GM18517 (cell line): Measurements from ENCODE around the gene JAK1.
"Not testable (repeated sequence)": the region's sequence is repeated elsewhere in the genome, so short reads cannot be mapped to it uniquely, and the experiment has no call there.

Experiments used
- ATAC-seq: cut with Tn5 transposase; IDR thresholded peaks from one replicate; pipeline ENCODE4 v1.9.1; 2021; ENCODE audit warnings: mild to moderate bottlenecking, moderate library complexity; ENCODE audit not compliant: unreplicated experiment

Gene JAK1

GRCh38 chr1:64844175-64844574 lies 122.2 kb downstream of the JAK1 start:
- no peak for ATAC-seq

DNA sequence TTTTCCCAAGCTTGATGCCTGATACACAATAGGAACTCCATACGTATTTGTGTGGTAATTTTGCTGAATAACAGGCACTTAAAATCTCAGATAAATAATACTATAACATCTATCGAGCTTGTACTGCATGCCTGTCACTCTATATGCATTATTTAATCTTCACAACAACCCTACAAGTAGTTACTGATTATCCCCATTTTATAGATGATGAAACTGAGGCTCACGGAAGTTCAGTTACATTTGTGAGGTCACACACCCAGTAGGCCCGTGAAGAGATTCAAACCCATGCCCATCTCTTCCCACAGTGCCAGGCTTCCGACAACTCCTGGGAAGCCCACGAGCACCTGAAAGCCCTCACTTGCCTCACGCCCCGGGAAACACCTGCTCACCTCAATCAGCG lies 122.7 kb downstream of the JAK1 start:
- no peak for ATAC-seq

DNA sequence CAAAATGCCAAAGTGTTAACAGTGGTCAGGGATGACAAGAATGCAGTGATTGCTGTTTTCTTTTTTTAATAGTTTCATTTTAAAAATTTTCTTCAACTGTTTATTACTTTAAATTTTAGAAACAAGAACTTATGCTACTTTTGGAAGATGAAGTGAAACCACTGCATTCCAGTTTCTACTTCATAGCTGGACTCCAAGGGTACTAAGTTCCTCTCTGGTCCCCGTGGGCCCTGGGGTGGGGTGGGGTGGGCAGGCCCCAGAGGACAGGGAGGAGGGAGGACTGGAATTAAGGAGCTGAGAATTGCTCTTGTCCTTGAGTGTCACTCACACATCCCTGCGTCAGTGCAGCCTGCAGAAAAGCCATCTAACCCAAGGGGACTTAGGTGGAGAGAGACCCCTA lies 124.1 kb downstream of the JAK1 start:
- no peak for ATAC-seq

GRCh38 chr1:64841330-64842065 lies 124.9 kb downstream of the JAK1 start:
- no peak for ATAC-seq

GRCh38 chr1:64839732-64840405 lies 126.5 kb downstream of the JAK1 start:
- ATAC-seq, result no peak

DNA sequence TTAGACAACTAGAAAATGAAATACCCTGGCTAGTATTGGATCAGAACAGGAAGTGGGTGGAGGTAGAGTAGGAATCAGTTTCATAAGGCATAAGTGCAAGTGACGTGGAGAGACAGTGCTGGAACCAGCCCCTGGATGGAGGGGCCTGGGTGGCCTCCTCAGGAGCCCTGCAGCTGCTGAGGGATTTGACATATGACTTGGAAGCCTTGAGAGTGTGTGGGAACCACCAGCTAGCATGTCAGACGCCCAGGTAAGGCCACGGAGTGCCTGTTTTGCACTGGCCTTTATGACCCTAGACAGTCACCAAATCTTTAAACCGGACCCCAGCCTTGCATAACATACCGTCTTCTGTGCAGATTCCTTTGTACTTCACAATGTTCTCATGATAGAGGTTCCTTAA lies 127.1 kb downstream of the JAK1 start:
- ATAC-seq, result no peak

DNA sequence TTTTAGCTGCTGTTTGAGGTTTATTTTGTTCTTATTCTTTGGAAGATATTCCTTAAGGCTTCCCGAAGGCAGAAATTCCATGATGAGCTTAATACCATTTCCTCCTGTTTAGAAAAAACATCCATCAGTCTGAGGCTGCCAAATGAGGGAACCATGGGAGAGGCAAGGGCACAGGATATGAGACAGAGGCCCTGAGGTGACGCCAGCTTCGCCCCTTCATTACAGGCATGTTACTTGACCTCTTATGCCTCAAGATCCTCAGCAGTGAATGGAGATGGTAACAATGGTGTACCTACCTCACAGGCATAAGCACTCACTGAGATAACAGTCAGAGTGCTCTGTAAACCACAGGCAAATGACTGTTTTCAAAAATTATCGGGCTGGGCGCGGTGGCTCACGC lies 127.9 kb downstream of the JAK1 start:
- ATAC-seq, result no peak

- no peak for ATAC-seq
Observed at GRCh38 chr1:64836802-64837201, 129.5 kb downstream of the JAK1 start.

DNA sequence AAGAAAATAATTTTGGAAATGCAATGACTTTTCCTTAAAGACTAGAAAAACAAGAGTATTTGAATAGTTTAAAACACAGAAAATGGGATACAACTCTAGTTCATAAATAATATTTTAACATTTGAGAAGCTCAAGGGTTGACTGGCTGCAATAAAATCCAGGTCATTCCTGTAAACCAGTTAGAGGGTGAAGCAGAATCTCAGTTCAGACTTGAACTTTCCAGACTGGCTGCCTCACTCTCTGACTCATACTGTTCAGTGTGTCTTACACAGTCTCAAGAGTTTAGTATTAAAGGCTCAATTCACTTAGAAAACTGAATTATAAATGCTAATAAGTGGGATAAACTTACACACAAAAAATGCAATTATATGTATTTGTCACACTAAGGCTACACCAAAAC lies 131.6 kb downstream of the JAK1 start:
- ATAC-seq, result no peak

DNA sequence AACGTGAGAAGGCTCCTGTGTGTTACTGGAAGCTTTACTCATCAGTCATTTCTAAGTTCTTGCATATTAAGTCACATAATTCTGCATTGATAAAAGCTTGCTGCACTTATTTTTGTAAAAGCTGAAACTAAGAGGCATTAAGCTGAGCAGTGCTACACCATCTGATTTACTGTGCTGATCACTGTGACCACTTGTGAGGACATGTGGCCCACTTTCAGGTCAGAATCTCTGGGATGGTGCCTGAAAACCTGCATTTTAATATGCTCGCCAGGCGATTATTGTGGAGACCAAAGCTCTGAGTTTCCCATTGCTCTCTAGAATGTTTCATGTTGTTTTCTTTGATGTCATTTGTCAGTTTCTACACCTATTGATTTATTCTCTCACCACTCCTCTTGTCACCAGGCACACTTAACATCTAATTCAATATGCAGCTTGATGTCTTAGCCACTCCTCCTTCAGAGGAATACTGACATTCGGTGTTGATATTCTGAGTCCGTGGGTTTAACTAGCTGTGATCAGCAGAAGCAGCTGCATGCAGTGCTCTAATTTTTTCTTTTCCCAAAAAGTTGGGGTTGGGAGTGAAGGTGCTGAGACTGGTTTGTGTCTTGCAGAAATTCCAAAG lies 136.2 kb downstream of the JAK1 start:
- ATAC-seq, result no peak

- no peak for ATAC-seq
Observed at GRCh38 chr1:64829411-64830029, 136.8 kb downstream of the JAK1 start.

GRCh38 chr1:64828829-64829228 lies 137.5 kb downstream of the JAK1 start:
- ATAC-seq, result no peak

GRCh38 chr1:64826991-64827390 lies 139.4 kb downstream of the JAK1 start:
- peak; percentile 78 for ATAC-seq

GRCh38 chr1:64823691-64824476 lies 142.5 kb downstream of the JAK1 start:
- ATAC-seq, result no peak

DNA sequence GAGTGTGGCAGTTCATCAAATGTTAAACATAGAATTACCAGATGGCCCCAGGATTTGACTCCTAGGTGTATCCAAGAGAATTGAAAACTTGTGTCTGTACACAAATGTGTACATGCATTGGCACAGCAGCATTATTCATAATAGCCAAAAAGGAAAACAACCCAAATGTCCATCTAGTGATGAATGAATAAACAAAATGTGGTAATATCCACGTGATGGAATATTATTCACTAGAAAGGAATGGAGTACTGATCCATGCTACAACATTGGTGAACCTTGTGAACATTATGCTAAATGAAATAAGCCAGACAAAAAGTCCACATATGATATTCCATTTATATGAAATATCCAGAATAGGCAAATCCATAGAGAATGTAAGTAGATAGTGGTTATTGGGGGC lies 143.7 kb downstream of the JAK1 start:
- ATAC-seq, result no peak

DNA sequence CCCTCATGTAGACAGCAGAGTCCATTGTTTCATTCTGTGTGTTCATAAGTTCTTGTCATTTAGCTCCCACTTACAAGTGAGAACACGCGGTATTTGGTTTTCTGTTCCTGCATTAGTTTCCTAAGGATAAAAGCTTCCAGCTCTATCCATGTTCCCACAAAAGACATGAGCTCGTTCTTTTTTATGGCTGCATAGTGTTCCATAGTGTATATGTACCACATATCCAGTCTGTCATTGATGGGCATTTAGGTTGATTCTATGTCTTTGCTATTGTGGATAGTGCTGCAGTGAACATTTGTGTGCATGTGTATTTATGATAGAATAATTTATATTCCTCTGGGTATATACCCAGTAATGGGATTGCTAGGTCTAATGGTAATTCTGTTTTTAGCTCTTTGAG lies 145.8 kb downstream of the JAK1 start:
- not testable (repeated sequence) for ATAC-seq

- not testable (repeated sequence) for ATAC-seq
Observed at GRCh38 chr1:64817364-64817763, 149.0 kb downstream of the JAK1 start.

- no peak for ATAC-seq
Observed at GRCh38 chr1:64814427-64814826, 151.9 kb downstream of the JAK1 start.

DNA sequence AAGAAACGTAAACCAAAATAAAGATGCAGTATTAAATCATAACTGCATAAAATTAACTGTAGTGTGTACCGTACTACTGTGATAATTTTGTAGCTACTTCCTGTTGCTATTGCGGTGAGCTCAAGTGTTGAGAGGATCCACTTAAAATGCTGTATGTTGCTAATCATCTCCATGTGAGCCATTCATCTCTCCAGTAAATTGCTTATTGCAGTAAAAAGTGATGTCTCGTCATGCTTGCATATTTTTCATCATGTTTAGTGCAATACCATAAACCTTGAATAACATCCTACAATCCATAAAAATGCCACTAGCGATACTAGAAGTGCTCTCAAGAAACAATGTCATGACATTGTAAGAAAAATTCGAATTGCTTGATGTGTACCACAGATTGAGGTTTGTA lies 155.2 kb downstream of the JAK1 start:
- no peak for ATAC-seq

DNA sequence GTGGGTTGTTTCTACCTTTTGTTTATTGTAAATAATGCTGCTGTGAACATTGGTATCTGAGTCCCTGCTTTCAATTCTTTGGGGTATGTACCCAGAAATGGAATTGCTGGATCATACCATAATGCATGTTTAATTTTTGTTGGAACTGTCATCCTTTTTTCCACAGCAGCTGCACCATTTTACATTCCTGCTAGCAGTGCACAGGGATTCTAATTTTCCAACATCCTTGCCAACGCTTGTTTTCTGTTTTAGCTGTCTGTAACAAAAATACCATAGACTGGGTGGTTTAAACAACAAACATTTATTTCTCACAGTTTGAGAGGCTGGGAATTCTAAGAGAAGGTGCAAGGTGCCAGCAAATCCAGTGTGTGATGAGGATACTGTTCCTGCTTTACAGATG lies 156.3 kb downstream of the JAK1 start:
- ATAC-seq, result no peak

DNA sequence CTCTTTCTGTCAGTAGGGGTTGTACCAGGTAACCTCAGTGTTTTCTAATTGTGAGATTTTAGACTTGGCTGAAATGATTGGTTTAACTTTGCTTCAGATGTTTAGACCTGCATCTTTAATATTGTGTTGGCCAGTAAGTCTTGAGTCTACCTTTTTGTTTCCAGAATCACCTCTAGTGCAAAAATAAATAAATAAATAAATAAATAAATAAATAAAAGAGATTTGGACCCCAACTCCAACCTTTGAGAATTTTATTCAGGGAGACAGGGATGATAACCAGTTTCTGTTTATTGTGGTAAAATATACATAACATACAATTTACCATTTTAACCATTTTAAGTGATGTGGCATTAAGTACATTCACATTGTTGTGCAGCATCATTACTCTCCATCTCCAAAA lies 157.0 kb downstream of the JAK1 start:
- no peak for ATAC-seq
